Panc1 (cell line): ENCODE measurements around the gene ZBTB20. TPM values are rescaled to one million over a fixed set of nuclear protein-coding genes. Genes with fewer than 3 reads are reported as not detected.

Source experiments
- ATAC-seq: fragments of 200-7000 bp; cut with Tn5 transposase; 2 replicates; pipeline ENCODE4 v1.9.1; 2020; ENCODE audit warnings: mild to moderate bottlenecking, moderate library complexity
- BruUV-seq: library from RNA; stranded (reverse); fragments of 400-500 nt; replicated peaks from 2 replicates; lab custom pipeline; 2021; lab: Mats Ljungman, UMichigan
- CTCF ChIA-PET: fragments of 300-600 bp; sonication (Branson Sonifier 250); formaldehyde crosslinking; loops from one replicate; lab custom pipeline; 2022; ENCODE audit warnings: antibody characterized with exemption; lab: Charles Lee
- POLR2A ChIA-PET: fragments of 300-600 bp; sonication (Branson Sonifier 250); formaldehyde crosslinking; loops from one replicate; lab custom pipeline; 2022; ENCODE audit warnings: antibody characterized with exemption; lab: Charles Lee
- DNase-seq: peaks from one replicate; pipeline ENCODE4 v3.0.0-alpha.2; 2010; ENCODE audit warnings: low read depth, low spot score
- H3K27ac ChIP-seq: 2 replicates; pipeline ENCODE4 v1.5.1; 2011; ENCODE audit warnings: mild to moderate bottlenecking, low read length, inconsistent platforms
- H3K27me3 ChIP-seq: fragments of 200-500 bp; sonication (Bioruptor generic); 2 replicates; pipeline ENCODE4 v1.6.0; 2014; ENCODE audit warnings: low read length, inconsistent platforms; ENCODE audit not compliant: control insufficient read depth, insufficient read depth
- H3K36me3 ChIP-seq: fragments of 200-500 bp; sonication (Bioruptor generic); 2 replicates; pipeline ENCODE4 v1.5.1; 2014; ENCODE audit warnings: inconsistent platforms, mild to moderate bottlenecking, low read length, moderate library complexity; ENCODE audit not compliant: control insufficient read depth, insufficient read depth
- H3K4me1 ChIP-seq: 2 replicates; pipeline ENCODE4 v1.5.1; 2011; ENCODE audit warnings: inconsistent platforms, mild to moderate bottlenecking, low read length, moderate library complexity; ENCODE audit not compliant: control insufficient read depth, insufficient read depth
- H3K4me3 ChIP-seq, 2 experiments: 2 replicates each; pipeline ENCODE4 v1.5.1; 2011 to 2012; ENCODE audit warnings: low read depth in 2 of 2, low read length in 2 of 2, mild to moderate bottlenecking in 2 of 2, inconsistent platforms in 1 of 2, moderate library complexity in 1 of 2
- H3K9me3 ChIP-seq: fragments of 200-500 bp; sonication (Bioruptor generic); 2 replicates; pipeline ENCODE4 v1.5.1; 2014; ENCODE audit warnings: low read depth, mild to moderate bottlenecking, inconsistent platforms, low read length, moderate library complexity; ENCODE audit not compliant: control insufficient read depth, insufficient read depth
- POLR2AphosphoS5 ChIP-seq: IDR thresholded peaks from 2 replicates; pipeline ENCODE4 v1.6.1; 2012; ENCODE audit warnings: mild to moderate bottlenecking, low read depth, low read length, moderate library complexity
- SIN3A ChIP-seq: IDR thresholded peaks from 2 replicates; pipeline ENCODE4 v1.6.1; 2012; ENCODE audit warnings: low read depth, mild to moderate bottlenecking, low read length, moderate library complexity, borderline replicate concordance; ENCODE audit not compliant: insufficient read depth
- TCF7L2 ChIP-seq: IDR thresholded peaks from 2 replicates; pipeline ENCODE4 v1.6.1; 2011; ENCODE audit warnings: mild to moderate bottlenecking, low read depth, low read length, inconsistent platforms
- in situ Hi-C: cut with HindIII; loops from 2 replicates; pipeline ENCODE4 v1.10.0; 2016; ENCODE audit warnings: low sequenced_read_pairs, low pct_unique_long_range_greater_than_20kb
- intact Hi-C: fragments of 100-400 bp; cut with micrococcal nuclease; formaldehyde crosslinking; loops from one replicate; pipeline ENCODE4 v1.10.0; 2022; ENCODE audit not compliant: unreplicated experiment
- total RNA-seq: library from RNA; stranded (reverse); gene quantifications from one replicate; pipeline ENCODE4 v1.2.1, GENCODE V29; 2021; ENCODE audit not compliant: unreplicated experiment
- TF ChIP-seq, protein P1 (sequence below), 2 experiments: IDR thresholded peaks; 2 replicates each; pipeline ENCODE4 v1.6.1; 2011 to 2012; ENCODE audit warnings: low read depth in 2 of 2, control low read depth in 1 of 2, low read length in 1 of 2, mild to moderate bottlenecking in 1 of 2, moderate library complexity in 1 of 2; ENCODE audit not compliant: insufficient read depth in 1 of 2
- TF ChIP-seq, protein P2 (sequence below): fragments of 450-650 bp; IDR thresholded peaks from 2 replicates; pipeline ENCODE4 v1.5.1; 2017; ENCODE audit warnings: mild to moderate bottlenecking

Gene ZBTB20
- total RNA-seq, 1 experiment from 2014 or later = 4.1 TPM

DNA sequence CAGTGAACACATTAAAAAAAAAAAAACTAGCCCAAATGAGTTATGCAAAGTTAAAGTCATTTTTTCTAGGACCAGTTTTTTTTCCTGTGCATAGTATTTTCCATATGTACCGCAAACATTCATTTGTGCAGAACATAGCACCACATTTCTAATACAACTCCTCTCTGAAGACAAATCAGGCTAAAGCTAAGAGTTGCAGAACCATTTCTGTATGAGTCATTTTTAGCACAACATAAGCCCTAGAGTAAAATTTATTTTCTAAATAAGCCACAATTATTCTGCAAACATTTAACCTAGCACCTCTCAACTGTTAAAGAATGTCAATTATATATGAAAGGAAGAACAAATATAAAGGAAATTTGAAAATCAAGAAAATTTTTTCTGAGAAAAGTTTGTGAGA lies 477.5 kb downstream of the ZBTB20 start:
- ATAC-seq = no peak
- no TSS peak for BruUV-seq
- POLR2A ChIA-PET = no interaction called here
- DNase-seq = no peak
- no peaks in the 10 kb centered on the region for H3K27me3 ChIP-seq
- no peaks in the 10 kb centered on the region for H3K4me1 ChIP-seq
- CTCF ChIA-PET = no interaction called here
- H3K27ac ChIP-seq = no peak overlapping the region
- TF ChIP-seq, protein P1, sequence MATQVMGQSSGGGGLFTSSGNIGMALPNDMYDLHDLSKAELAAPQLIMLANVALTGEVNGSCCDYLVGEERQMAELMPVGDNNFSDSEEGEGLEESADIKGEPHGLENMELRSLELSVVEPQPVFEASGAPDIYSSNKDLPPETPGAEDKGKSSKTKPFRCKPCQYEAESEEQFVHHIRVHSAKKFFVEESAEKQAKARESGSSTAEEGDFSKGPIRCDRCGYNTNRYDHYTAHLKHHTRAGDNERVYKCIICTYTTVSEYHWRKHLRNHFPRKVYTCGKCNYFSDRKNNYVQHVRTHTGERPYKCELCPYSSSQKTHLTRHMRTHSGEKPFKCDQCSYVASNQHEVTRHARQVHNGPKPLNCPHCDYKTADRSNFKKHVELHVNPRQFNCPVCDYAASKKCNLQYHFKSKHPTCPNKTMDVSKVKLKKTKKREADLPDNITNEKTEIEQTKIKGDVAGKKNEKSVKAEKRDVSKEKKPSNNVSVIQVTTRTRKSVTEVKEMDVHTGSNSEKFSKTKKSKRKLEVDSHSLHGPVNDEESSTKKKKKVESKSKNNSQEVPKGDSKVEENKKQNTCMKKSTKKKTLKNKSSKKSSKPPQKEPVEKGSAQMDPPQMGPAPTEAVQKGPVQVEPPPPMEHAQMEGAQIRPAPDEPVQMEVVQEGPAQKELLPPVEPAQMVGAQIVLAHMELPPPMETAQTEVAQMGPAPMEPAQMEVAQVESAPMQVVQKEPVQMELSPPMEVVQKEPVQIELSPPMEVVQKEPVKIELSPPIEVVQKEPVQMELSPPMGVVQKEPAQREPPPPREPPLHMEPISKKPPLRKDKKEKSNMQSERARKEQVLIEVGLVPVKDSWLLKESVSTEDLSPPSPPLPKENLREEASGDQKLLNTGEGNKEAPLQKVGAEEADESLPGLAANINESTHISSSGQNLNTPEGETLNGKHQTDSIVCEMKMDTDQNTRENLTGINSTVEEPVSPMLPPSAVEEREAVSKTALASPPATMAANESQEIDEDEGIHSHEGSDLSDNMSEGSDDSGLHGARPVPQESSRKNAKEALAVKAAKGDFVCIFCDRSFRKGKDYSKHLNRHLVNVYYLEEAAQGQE (IDR thresholded peaks at IDR 0.05; ENCODE audit: insufficient read depth in 1 of 2, low read depth in 2 of 2, low read length in 1 of 2) = no peak
- TF ChIP-seq POLR2AphosphoS5 (no peak), TCF7L2 (no peak), SIN3A (no peak)
- TF ChIP-seq, protein P2, sequence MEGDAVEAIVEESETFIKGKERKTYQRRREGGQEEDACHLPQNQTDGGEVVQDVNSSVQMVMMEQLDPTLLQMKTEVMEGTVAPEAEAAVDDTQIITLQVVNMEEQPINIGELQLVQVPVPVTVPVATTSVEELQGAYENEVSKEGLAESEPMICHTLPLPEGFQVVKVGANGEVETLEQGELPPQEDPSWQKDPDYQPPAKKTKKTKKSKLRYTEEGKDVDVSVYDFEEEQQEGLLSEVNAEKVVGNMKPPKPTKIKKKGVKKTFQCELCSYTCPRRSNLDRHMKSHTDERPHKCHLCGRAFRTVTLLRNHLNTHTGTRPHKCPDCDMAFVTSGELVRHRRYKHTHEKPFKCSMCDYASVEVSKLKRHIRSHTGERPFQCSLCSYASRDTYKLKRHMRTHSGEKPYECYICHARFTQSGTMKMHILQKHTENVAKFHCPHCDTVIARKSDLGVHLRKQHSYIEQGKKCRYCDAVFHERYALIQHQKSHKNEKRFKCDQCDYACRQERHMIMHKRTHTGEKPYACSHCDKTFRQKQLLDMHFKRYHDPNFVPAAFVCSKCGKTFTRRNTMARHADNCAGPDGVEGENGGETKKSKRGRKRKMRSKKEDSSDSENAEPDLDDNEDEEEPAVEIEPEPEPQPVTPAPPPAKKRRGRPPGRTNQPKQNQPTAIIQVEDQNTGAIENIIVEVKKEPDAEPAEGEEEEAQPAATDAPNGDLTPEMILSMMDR = no peak
- in situ Hi-C loops = no loop called here
- H3K4me3 ChIP-seq = no peak overlapping the region
- no peaks in the 10 kb centered on the region for H3K36me3 ChIP-seq
- no peaks in the 10 kb centered on the region for H3K9me3 ChIP-seq
- intact Hi-C loops = no loop called here

DNA sequence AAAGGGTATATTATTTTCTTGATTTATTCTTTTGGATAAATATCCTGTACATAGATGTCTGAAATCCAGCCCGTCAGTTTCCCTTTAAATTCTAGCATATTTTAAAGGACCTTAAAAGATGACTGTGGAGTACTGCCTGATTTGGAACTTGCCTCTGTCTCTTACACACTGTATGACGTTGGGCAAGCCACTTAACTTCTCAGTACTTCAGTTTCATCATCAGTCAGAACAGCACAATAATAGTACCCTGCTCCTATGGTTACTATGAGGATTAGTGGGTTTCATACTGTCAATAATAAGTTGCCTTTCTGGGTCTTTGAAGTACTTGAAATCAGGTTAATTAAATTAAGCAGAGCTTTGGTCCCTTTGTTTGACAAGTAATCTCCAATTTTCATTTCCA lies 479.0 kb downstream of the ZBTB20 start:
- no TSS peak for BruUV-seq
- Histone ChIP-seq H3K27me3 (no peaks in the 10 kb centered on the region), H3K27ac (no peak overlapping the region), H3K9me3 (0 out of 2 replicates have a peak, but pooled peaks cover 3% of the 10 kb centered on the region), H3K4me1 (no peaks in the 10 kb centered on the region), H3K4me3 (no peak overlapping the region), H3K36me3 (no peaks in the 10 kb centered on the region)
- CTCF ChIA-PET = no interaction called here
- intact Hi-C loops (no loop called here), in situ Hi-C loops (no loop called here)
- ATAC-seq (no peak), DNase-seq (no peak)
- POLR2A ChIA-PET = no interaction called here
- TF ChIP-seq, protein P1 (IDR thresholded peaks at IDR 0.05; ENCODE audit: insufficient read depth in 1 of 2, low read depth in 2 of 2, low read length in 1 of 2) = no peak
- TF ChIP-seq TCF7L2 = no peak
- no peak for TF ChIP-seq SIN3A
- no peak for TF ChIP-seq POLR2AphosphoS5
- TF ChIP-seq, protein P2 = no peak
